HG02678 (cell line): ENCODE data around the gene CBFA2T3.
A peak's percentile ranks its signal among the peaks of the same experiment; 100 is the strongest.

Experiments used
- ATAC-seq: cut with Tn5 transposase; IDR thresholded peaks from one replicate; pipeline ENCODE4 v1.9.1; 2021; ENCODE audit warnings: mild to moderate bottlenecking, moderate library complexity; ENCODE audit not compliant: unreplicated experiment

The CBFA2T3 gene

DNA sequence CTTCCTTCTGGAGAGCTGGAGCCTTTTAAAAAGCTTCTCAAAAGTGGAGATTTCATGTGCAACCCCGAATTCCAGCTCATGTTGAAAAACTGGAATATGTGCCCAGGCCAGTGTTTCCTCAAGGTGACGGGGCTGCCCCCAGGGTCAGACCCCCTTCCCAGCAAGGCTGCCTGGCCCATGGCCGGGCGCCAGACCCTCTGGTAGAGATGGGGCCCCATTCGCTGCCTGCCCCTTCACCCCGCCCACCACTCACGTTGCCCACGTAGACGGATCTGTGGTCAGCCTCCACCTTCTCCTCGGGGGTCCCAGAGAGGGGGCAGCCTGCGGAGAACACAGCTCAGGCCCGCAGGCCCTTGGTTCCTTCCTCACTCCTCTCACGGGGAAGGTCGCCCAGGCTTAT, 111.7 kb downstream of the CBFA2T3 start:
- ATAC-seq = no peak

GRCh38 chr16:88864521-88864920, 112.5 kb downstream of the CBFA2T3 start:
- no peak for ATAC-seq

- ATAC-seq = no peak
Observed at GRCh38 chr16:88864099-88864498, 112.9 kb downstream of the CBFA2T3 start.

- ATAC-seq = no peak
Observed at GRCh38 chr16:88863426-88863825, 113.6 kb downstream of the CBFA2T3 start.

- no peak for ATAC-seq
Observed at GRCh38 chr16:88862968-88863367, 114.0 kb downstream of the CBFA2T3 start.

DNA sequence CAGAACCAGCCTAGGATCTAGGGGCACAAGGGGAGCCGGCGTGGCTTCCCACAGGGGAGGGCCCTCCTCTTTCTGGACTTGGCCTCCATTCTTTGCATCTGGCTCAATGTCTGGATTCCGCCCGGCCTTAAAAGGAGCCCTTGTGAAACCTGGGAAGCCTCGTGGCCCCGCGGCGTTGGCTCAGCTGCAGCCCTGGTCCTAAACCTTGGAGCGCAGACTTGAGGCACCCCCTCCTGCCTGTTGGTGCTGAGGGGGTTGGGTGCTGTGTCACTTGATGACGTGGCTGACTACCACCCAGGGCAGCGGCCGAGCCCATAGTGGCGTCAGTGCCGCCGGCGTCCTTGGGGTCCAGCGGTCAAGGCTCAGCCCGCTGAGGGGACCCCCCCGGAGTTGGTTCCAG, 115.6 kb downstream of the CBFA2T3 start:
- ATAC-seq = no peak

- no peak for ATAC-seq
Observed at GRCh38 chr16:88859381-88860091, 117.5 kb downstream of the CBFA2T3 start.

- no peak for ATAC-seq
Observed at GRCh38 chr16:88857728-88858339, 119.2 kb downstream of the CBFA2T3 start.

DNA sequence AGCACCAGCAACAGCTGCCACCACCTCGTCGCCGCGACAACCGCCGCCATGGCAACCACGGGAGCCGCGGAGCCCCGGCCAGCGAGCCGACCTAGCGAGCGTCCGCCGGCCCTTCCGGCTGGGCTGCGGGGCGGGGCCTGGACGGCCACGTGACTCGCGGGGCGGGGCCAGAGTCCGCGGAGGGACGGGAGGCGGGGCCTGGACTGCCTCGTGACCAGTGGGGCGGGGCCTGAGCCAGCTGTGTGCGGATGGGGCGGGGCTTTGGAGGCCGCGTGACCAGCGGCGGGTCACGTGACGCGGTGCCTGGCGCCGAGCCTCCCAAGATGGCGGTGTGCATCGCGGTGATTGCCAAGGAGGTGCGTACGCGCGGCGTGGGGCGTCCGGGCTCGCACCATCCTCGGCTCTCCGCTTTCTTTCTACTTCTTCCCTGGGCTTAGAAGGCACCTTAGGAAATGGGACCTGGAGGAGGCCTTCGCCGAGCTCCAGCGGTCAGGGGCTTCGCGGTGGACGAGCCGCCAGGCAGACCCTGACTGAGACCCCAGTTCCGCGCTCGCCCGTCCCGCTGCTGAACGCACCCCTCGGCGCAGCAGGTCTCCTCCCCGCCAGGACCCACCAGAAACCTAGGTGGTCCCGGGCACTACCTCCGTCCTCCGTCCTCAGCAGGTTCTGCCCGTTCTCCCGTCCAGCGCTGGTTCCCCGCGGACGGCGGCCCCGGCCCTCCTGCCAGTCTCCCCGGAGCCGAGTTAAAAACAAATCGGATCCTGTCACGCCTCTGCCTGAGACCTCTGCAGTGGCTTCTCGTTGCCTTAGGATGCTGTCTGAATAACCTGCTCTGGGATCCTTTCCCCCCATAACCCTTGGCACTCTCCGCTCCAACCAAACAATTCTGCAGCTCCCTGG, 119.9 kb downstream of the CBFA2T3 start, which contains the start of the genes GALNS and TRAPPC2L:
Gene GALNS (minus strand): TSS at position 120 of the 900 bp plus-strand sequence. CDS start 70 bp downstream, at position 50.
Gene TRAPPC2L (plus strand): TSS at position 300 of the 900 bp plus-strand sequence. CDS start 24 bp downstream, at position 324.
- ATAC-seq = peak; percentile 84

DNA sequence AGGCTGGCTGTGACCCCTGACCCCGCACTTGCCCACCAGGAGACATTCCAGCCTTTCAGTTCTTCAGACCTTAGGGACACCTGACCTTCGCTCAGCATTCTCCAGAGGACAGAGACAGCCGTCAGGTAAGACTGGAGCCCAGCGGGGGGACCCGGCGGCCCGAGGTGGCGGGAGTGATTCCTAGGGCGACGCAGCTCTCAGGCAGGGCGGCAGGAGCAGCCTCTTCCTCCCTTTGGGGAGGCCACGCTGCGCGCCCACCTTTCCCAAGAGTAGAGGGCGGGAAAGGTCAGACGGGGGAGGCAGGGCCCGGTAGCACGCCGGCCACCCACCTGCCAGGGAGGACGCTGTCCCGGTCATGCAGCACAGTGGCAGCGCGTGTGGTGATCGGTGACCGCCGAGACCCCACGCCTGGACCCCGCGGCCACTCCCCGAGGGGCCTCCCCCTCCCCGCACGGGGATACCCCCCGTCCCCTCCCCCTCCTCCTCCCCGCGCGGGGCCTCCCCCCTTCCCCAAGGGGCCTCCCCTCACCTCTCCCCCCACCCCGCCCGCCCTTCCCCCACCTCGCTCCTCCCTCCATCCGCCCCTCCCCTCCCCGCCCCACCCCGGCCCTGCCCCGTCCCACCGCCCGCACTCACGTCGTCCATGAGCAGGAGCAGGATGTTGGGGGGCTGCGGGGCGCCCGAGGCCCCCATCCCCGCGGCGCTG, 120.7 kb downstream of the CBFA2T3 start:
- ATAC-seq = no peak

- ATAC-seq = no peak
Observed at GRCh38 chr16:88855736-88856121, 121.3 kb downstream of the CBFA2T3 start.

DNA sequence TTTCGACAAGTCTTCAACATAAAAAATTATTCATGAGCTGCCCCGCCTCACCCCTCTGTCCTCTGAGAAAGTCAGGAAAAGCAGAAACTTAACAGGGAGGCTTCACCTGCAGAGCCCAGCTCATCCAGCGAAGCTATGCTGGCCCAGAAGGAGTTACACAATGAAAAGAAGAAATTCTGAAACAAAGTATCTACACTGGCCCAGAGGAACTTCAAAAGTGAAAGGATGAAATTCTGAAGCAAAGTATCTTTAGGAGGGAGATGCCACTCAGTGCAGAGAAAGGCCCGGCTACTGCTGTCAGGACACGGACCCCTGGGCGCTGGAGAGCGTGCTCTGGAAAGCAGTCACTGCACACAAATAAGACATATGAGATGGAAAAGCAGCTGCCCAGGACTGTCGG, 121.8 kb downstream of the CBFA2T3 start:
- ATAC-seq = no peak

DNA sequence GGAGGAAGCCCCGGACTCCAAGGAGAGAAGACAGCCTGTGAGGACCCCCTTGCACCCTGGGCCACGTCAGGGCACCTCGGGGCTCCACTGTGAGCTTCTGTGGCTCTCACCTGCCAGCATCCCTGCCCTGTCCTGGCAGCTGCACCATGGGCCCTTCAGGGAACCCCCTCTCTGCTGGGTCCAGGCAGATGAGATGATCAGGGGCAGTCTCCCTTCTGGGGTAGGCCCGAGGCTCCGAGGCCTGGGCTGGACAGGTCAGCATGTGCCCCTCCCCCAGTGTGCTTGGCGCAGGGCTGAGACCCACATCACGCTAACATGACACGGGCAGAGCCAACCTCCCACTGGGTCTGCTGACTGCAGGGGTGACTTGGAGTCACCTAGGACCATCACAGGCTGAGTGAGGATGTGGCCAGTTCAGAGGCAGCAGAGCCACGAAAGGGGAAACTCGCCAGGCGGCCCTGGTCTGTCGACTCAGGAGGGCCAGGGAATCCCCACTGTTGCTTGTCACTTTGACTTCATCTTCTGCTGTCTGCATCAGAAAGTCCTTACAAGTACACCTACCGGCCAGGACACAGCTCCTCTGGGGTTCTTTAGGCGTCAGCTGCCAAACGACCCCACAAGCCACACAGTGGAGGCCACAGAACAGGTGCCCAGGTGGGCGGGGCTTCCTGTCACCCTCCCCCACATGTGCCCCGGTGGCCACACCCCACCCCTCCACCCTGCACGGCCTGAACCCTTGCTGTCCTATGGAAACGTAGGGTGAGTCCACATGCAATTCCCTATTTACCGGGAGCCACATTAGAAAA, 122.5 kb downstream of the CBFA2T3 start:
- ATAC-seq = no peak

GRCh38 chr16:88853325-88853941, 123.6 kb downstream of the CBFA2T3 start:
- ATAC-seq = no peak

- ATAC-seq = no peak
Observed at GRCh38 chr16:88851616-88852015, 125.4 kb downstream of the CBFA2T3 start.

DNA sequence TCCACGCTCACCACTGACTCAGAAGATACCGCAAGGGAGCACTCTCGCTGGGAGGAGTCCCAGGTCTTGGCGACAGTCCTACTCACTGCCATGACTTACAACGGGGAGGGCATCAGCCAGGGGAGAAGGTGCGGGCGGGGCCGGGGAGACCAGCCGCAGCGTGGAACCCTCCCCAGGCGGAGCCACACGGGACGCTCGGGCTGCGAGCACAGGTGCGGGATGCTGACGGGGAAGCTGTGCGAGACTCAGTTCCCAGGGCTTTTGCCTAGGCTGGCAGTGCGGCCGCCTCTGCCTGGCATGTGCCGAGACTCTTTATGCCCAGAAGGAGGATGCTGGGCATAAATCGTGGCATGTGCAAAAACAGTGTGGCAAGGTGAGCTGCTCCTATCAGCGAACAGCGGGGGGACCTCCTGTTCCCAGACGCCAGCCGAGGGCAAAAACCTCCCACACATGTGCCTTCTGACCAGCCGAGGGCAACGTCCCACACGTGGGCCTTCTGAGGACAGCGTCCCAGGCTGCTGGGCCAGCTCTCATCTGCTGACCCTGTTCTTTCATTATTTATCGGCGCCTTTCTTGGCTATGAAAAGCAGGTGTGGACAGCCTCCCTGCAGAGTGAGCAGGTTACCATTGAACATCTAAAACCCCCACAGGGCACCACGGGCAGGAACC, 126.3 kb downstream of the CBFA2T3 start:
- ATAC-seq = no peak

- ATAC-seq = no peak
Observed at GRCh38 chr16:88848557-88848956, 128.4 kb downstream of the CBFA2T3 start.

DNA sequence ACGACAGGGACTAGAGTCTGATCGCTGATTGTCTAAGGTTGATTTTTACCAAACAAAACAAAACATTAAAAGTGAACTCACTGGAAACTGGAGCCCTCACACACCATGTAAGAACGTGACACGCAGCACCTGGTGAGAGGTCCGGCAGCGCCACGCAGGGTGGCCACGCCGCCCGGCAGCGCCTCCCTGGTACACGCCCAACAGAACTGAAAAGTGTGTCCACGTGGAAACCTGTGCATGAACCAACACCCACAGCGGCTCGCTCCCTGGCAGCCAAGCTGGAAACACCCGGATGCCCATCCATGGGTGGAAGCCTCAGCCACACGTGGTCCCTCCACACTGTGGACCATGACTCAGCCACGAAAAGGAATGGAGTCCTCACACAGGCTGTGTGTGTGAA, 129.4 kb downstream of the CBFA2T3 start:
- ATAC-seq = no peak

DNA sequence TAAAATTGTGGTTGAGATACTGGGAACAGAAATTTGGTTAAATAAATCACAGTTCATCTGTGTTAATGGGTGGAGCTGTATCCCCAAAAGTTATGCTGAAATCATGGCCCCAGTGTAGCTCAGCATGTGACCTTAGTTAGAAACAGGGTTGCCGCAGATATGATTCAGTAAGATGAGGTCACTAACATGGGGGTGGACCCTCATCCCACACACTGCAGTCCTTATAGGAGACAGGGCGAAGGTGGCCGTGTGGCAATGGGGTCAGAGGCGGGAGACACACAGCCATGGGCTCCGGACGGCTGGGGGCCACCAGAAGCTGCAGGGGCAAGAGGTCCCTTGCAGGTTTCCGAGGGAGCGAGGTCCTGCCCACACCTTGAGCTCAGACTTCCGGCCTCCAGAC, 130.9 kb downstream of the CBFA2T3 start:
- no peak for ATAC-seq
